ENCODE measurements around the gene SOCS1. TPM values are rescaled to one million over a fixed set of nuclear protein-coding genes. Genes with fewer than 3 reads are reported as not detected.
"Not testable (repeated sequence)": the region's sequence is repeated elsewhere in the genome, so short reads cannot be mapped to it uniquely, and the experiment has no call there.

Gene SOCS1
- total and polyA plus RNA-seq, 8 donors, result 11.8 to 27.4 (median 21.1) TPM

DNA sequence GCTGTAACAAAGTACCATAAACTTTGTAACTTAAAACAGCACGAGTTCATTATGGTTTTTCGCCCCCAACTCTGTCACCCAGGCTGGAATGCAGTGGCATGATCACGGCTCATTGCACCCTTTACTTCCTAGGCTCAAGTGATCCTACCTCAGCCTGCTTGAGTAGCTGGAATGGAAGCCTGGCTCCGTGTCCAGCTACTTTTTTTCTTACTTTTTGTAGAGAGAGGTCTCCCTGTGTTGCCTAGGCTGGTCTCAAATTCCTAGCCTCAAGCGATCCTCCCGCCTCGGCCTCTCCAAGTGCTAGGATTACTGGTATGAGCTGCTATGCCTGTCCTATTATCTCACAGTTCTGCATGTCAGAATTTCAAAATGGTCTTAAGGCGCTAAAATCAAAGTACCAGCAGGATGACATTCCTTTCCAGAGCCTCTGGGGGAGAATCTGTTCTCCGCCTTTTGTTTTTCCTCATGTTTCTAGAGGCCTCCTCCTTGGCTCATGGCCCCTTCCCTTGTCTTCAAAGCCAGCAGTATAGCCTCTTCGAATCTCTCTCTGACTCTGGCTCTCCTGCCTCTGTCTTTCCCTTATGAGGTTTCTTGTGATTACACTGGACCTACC, 35.2 kb upstream of the SOCS1 start:
- peak; percentile 41 for ATAC-seq
- intact Hi-C loops (cut with DNase I), result no loop called here

GRCh38 chr16:11290102-11290893, 34.3 kb upstream of the SOCS1 start:
- ATAC-seq, result peak; percentile 77
- H3K27me3 ChIP-seq, result no peaks in the 10 kb centered on the region
- intact Hi-C loops (cut with DNase I), result no loop called here
- H3K27ac ChIP-seq, result no peak overlapping the region
- no peaks in the 10 kb centered on the region for H3K9me3 ChIP-seq
- no peaks in the 10 kb centered on the region for H3K36me3 ChIP-seq
- H3K4me3 ChIP-seq, result no peak overlapping the region
- no peaks in the 10 kb centered on the region for H3K4me1 ChIP-seq
- no peak for DNase-seq
- TF ChIP-seq, protein P1, sequence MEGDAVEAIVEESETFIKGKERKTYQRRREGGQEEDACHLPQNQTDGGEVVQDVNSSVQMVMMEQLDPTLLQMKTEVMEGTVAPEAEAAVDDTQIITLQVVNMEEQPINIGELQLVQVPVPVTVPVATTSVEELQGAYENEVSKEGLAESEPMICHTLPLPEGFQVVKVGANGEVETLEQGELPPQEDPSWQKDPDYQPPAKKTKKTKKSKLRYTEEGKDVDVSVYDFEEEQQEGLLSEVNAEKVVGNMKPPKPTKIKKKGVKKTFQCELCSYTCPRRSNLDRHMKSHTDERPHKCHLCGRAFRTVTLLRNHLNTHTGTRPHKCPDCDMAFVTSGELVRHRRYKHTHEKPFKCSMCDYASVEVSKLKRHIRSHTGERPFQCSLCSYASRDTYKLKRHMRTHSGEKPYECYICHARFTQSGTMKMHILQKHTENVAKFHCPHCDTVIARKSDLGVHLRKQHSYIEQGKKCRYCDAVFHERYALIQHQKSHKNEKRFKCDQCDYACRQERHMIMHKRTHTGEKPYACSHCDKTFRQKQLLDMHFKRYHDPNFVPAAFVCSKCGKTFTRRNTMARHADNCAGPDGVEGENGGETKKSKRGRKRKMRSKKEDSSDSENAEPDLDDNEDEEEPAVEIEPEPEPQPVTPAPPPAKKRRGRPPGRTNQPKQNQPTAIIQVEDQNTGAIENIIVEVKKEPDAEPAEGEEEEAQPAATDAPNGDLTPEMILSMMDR (IDR thresholded peaks at IDR 0.05), result no peak

More for the DNA sequence above, 35.2 kb upstream of the SOCS1 start:
- Histone ChIP-seq H3K4me1 (peaks cover 0 to under 1% of the 10 kb centered on the region in 2 donors), H3K27ac (no peak overlapping the region), H3K4me3 (no peak overlapping the region), H3K36me3 (no peaks in the 10 kb centered on the region), H3K9me3 (no peaks in the 10 kb centered on the region), H3K27me3 (no peaks in the 10 kb centered on the region)
- TF ChIP-seq, protein P1 (IDR thresholded peaks at IDR 0.05), result no peak
- DNase-seq, result no peak

DNA sequence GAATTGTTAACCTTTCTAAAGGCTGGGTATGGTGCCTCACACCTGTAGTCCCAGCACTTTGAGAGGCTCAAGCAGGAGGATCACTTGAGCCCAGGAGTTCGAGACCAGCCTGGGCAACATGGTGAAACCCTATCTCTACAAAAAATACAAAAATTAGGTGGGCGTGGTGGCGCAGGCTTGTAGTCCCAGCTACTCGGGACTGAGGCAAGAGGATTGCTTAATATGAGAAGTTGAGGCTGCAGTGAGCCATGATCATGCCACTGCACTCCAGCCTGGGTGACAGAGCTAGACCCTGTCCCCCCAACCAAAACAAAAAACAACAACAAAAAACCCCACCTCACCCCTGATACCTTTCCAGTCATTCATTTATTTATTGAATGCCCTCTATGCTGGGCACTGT, 33.7 kb upstream of the SOCS1 start:
- H3K4me3 ChIP-seq; H3K4me1 ChIP-seq; H3K27ac ChIP-seq; DNase-seq; ATAC-seq; H3K36me3 ChIP-seq; H3K9me3 ChIP-seq; H3K27me3 ChIP-seq; intact Hi-C loops (cut with DNase I): not testable (repeated sequence)

DNA sequence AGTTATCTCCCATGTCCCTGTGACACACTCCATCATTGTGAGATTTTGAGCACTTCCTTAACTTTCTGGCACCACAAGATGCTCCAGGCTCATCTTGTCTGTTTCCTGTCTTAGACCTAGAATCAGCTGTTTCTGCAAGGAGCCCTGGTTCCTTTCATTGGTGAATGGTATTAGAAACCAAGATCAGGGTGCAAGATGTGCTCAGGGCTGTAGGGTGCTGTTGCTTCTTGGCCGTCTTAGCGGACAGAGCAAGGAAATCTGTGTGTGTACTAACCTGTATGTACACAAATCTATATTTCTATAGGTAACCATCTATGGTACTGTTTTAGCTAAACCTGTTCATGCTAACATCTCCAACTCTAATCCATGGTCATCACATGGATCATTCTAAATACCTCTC, 33.2 kb upstream of the SOCS1 start:
- TF ChIP-seq, protein P1 (IDR thresholded peaks at IDR 0.05), result no peak
- intact Hi-C loops (cut with DNase I), result no loop called here

DNA sequence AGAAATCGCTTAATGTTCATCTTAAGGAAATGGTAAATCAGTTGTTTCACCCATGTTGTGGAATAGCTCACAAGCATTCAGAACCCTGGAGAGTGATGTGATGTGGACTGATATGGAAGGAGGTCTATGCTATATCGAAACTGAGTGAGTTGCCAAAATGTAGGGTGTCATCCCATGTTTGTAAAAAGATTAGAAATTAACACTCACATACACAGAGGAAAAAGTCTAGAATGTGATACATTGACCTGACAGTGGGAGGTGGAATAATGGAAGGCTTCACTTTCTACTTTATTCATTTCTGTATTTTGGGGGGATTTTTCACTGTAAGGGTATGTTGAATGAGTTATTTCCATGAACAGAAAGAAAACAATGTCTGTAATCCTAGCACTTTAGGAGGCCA, 29.8 kb upstream of the SOCS1 start:
- ATAC-seq (no peak), DNase-seq (no peak)
- intact Hi-C loops (cut with DNase I), result no loop called here
- H3K27me3 ChIP-seq, result no peaks in the 10 kb centered on the region
- H3K4me3 ChIP-seq, result no peak overlapping the region
- TF ChIP-seq, protein P1 (IDR thresholded peaks at IDR 0.05), result no peak
- no peak overlapping the region for H3K27ac ChIP-seq
- H3K9me3 ChIP-seq, result no peaks in the 10 kb centered on the region
- H3K4me1 ChIP-seq, result peaks cover 0 to 4% of the 10 kb centered on the region in 2 donors
- H3K36me3 ChIP-seq, result no peaks in the 10 kb centered on the region

More for the DNA sequence above, 33.2 kb upstream of the SOCS1 start:
- ATAC-seq (no peak), DNase-seq (no peak)
- no peaks in the 10 kb centered on the region for H3K4me1 ChIP-seq
- no peaks in the 10 kb centered on the region for H3K36me3 ChIP-seq
- no peaks in the 10 kb centered on the region for H3K27me3 ChIP-seq
- no peaks in the 10 kb centered on the region for H3K9me3 ChIP-seq
- H3K4me3 ChIP-seq, result no peak overlapping the region
- no peak overlapping the region for H3K27ac ChIP-seq

Data from left lung (tissue), 10 donors.